EL (cell line): ENCODE results near the gene FBLN2.

ENCODE experiments used
- DNase-seq: peaks from one replicate; pipeline ENCODE4 v3.0.0-alpha.2; 2016

FBLN2 gene

DNA sequence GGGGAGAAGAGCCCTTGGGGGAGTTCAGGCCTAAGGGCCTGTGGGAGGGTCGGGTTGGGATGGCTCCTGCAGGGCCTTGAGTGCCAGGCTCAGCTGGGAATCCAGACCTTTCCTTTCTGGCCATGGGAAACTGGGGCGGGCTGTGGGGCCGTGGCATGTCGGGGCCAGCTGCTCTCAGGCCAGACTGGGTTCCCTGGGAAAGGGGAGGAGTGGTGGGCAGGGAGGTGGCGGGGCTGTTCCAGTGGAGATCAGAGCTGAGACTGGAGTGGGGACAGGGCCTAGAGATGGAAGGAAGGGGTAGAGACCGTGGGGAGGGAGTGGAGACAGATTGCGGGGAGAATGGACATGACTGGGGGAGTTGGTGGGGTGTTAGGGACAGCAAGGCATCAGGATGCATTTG lies 20.3 kb downstream of the FBLN2 start:
- no peak for DNase-seq

GRCh38 chr3:13569641-13570390 lies 20.9 kb downstream of the FBLN2 start:
- DNase-seq = no peak

DNA sequence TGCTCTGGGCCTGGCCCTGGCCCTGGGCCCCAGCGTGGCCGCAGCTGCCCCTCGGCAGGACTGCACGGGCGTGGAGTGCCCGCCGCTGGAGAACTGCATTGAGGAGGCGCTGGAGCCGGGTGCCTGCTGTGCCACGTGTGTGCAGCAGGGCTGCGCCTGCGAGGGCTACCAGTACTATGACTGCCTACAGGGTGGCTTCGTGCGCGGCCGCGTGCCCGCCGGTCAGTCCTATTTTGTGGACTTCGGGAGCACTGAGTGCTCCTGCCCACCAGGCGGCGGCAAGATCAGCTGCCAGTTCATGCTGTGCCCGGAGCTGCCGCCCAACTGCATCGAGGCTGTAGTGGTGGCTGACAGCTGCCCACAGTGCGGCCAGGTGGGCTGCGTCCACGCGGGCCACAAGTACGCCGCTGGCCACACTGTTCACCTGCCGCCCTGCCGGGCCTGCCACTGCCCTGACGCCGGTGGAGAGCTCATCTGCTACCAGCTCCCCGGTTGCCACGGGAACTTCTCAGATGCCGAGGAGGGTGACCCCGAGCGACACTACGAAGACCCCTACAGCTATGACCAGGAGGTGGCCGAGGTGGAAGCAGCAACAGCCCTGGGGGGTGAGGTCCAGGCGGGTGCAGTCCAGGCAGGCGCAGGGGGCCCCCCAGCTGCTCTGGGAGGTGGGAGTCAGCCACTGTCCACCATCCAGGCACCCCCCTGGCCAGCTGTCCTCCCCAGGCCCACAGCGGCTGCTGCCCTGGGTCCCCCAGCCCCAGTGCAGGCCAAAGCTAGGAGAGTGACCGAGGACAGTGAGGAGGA lies 21.7 kb downstream of the FBLN2 start:
- DNase-seq = no peak

- DNase-seq = no peak
Measured at GRCh38 chr3:13571264-13571663, 22.3 kb downstream of the FBLN2 start.

- DNase-seq = no peak
Measured at GRCh38 chr3:13571831-13572750, 23.2 kb downstream of the FBLN2 start.

GRCh38 chr3:13572926-13573623 lies 24.1 kb downstream of the FBLN2 start:
- DNase-seq = no peak

- DNase-seq = no peak
Measured at GRCh38 chr3:13574083-13574797, 25.3 kb downstream of the FBLN2 start.

GRCh38 chr3:13574798-13575451 lies 26.0 kb downstream of the FBLN2 start:
- peak; percentile 52 for DNase-seq

DNA sequence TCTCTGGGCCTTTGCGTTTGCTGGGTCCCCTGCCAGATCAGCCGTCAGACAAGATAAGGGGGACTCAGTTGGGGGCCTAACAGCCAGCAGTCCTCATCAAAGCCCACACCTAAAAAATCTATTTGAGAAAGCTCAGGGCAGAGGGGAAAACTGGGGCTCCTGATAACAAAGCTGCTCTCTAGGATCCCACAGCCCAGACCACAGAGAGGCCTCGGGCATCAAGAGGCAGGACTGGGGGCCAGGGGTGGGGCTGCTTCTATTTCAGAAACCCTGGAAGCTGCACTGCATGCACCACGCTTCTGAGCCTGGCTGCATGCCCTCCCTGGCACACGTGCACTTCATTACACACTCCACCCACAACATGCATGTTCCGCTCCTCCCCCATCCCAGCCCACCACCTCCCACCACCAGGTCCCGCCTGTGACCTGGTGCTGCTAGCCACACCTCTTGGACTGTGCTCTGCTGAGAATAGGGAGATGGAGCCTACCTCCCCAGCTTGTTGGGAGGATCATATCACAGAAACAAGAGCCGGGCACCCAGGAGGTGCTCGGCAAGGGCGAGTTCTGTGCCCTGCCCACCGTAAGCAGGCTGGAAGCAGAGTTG lies 26.6 kb downstream of the FBLN2 start:
- DNase-seq = no peak

GRCh38 chr3:13577181-13578121 lies 28.5 kb downstream of the FBLN2 start:
- DNase-seq = no peak

DNA sequence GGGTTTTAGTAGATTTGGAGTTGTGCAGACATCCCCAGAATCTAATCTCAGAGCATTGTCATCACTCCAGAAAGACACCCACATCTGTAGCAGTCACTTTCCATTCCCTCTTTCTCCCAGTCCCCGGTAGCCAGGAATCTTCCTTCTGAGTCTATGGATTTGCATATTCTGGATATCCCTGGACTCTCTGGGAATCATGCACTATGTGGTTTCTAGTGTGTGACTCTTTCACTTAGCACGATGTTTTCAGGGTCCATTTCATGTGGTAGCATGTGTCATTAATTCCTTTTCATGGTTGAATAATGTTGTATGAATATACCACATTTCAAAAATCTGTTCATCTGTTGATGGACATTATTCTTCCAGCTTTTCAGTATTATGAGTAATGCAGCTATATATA lies 29.3 kb downstream of the FBLN2 start:
- no peak for DNase-seq

GRCh38 chr3:13579063-13579462 lies 30.1 kb downstream of the FBLN2 start:
- DNase-seq = peak; percentile 86

DNA sequence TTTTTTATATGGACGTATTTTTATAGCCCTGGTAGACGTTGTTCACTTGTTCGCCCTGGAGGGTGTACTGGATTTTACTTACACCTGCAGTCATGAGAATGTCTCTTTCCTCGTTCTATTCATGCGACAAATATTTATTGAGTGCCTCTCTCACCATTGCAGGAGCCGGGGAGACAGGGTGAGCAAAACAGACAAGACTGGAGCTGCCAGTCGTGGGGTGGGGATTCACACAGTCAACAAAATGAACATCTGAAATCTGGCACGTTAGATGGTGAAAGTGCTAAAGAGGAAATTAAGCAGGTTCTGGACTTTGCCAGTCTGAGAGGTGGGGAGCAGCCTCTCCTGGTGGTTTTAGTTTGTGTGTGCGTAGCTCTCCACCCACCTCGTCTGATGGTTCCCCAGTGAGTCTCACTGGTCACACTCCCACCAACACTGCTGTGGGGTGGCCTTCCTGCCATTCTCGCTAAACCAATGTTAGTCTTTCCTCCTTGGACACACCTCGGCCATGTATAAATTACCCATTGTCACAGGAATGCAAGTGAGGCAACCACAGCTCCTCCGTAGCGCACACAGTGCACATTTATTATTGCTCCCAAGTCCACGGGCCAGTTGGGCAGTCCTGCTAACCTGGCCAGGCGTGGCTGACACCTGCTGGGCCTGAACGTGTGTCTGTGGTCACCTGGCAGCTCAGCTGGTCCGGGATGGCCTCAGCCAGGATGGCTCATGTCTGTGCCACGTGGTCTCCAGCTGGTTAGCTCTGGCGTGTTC lies 31.5 kb downstream of the FBLN2 start:
- no peak for DNase-seq

DNA sequence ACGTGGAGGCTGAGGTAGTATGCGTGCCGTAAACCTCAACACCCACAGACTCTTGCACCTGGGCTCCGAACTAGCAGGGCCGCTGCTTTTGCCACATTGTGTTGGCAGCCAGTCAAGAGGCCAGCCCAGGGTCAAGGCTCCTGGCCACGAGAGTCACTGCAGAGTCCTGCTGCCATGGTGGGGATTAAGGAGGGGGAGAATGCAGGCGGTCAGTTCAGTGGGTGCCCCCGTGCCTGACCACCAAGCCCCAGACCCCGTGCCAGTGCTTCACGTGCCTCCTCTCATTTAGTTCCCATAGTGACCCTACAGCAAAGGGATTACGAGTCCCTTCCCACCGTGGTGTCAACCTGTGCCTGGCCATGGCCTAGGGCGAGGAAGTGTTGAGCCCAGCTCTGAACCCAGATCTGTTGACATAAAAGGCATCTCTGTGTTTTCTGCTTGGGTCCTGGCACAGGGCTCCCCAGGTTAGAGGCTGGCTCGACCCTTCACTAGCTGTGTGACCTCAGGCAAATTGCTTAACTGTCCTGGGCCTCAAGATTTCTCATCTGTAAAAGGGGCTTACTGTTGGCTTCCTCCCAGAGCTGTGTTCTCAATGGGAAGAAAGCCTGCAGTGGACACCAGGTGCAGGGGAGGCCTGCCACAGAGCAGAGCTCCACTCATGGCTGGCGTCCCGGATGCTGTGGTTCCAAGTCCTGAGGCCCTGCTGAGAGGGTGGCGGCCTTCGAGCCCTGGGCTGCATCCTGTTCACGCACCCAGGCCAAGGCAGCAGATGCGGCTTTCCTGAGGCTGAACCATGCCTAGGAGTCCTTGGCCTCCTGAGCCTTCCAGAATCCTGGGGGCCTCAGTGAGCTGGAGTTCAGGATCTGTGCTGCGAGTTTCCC lies 32.8 kb downstream of the FBLN2 start:
- DNase-seq = no peak

DNA sequence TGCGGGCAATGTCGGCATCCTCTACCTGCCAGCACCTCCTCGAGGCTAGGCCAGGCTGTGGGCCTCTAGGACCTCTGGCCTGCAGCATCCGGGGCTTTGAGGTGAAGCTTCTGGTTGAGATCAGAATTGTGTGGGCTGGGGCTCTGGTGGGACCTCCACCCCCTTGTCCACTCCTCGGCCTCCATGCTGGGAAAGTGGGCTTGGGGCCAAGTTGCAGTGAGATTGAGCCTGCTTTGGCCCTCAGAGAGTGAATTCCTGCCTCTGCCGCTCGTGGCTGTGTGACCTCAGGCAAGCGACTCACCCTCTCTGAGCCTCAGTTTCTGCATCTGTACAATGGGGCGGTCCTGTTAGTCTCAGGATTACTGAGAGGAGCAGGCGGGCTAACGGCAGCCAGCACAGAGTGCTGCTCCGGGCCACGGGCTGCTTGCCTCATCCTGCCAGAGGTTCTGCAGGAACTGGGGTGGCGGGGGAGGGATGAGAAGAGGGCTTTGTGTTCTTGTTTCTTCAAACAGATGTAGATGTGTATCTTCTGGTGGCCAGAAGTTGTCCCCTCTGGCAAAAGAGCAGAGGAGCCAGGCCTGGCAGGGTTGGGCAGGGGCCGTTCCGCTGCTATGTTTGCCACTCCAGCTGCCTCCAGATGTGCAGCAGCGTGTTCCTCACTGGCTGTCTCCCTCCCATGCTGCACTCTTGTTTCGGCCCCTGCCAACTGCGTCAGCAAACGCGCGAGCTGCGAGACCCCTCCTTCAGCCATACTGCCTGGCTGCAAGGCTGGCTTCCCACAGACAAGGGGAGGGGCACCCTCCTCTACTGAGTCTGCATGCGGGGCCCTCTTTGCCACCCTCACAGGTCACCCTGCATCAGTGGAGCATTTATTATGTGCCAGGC lies 33.7 kb downstream of the FBLN2 start:
- DNase-seq = no peak

- no peak for DNase-seq
Measured at GRCh38 chr3:13583251-13584180, 34.6 kb downstream of the FBLN2 start.
